Panc1 (cell line): Measurements from ENCODE around the gene ZNF554. TPM values are rescaled to one million over a fixed set of nuclear protein-coding genes. Genes with fewer than 3 reads are reported as not detected.

Experiments
- ATAC-seq: fragments of 200-7000 bp; cut with Tn5 transposase; 2 replicates; pipeline ENCODE4 v1.9.1; 2020; ENCODE audit warnings: mild to moderate bottlenecking, moderate library complexity
- BruUV-seq: library from RNA; stranded (reverse); fragments of 400-500 nt; replicated peaks from 2 replicates; lab custom pipeline; 2021; lab: Mats Ljungman, UMichigan
- CTCF ChIA-PET: fragments of 300-600 bp; sonication (Branson Sonifier 250); formaldehyde crosslinking; loops from one replicate; lab custom pipeline; 2022; ENCODE audit warnings: antibody characterized with exemption; lab: Charles Lee
- POLR2A ChIA-PET: fragments of 300-600 bp; sonication (Branson Sonifier 250); formaldehyde crosslinking; loops from one replicate; lab custom pipeline; 2022; ENCODE audit warnings: antibody characterized with exemption; lab: Charles Lee
- DNase-seq: peaks from one replicate; pipeline ENCODE4 v3.0.0-alpha.2; 2010; ENCODE audit warnings: low read depth, low spot score
- H3K27ac ChIP-seq: 2 replicates; pipeline ENCODE4 v1.5.1; 2011; ENCODE audit warnings: mild to moderate bottlenecking, low read length, inconsistent platforms
- H3K27me3 ChIP-seq: fragments of 200-500 bp; sonication (Bioruptor generic); 2 replicates; pipeline ENCODE4 v1.6.0; 2014; ENCODE audit warnings: low read length, inconsistent platforms; ENCODE audit not compliant: control insufficient read depth, insufficient read depth
- H3K36me3 ChIP-seq: fragments of 200-500 bp; sonication (Bioruptor generic); 2 replicates; pipeline ENCODE4 v1.5.1; 2014; ENCODE audit warnings: inconsistent platforms, mild to moderate bottlenecking, low read length, moderate library complexity; ENCODE audit not compliant: control insufficient read depth, insufficient read depth
- H3K4me1 ChIP-seq: 2 replicates; pipeline ENCODE4 v1.5.1; 2011; ENCODE audit warnings: inconsistent platforms, mild to moderate bottlenecking, low read length, moderate library complexity; ENCODE audit not compliant: control insufficient read depth, insufficient read depth
- H3K4me3 ChIP-seq, 2 experiments: 2 replicates each; pipeline ENCODE4 v1.5.1; 2011 to 2012; ENCODE audit warnings: low read depth in 2 of 2, low read length in 2 of 2, mild to moderate bottlenecking in 2 of 2, inconsistent platforms in 1 of 2, moderate library complexity in 1 of 2
- H3K9me3 ChIP-seq: fragments of 200-500 bp; sonication (Bioruptor generic); 2 replicates; pipeline ENCODE4 v1.5.1; 2014; ENCODE audit warnings: low read depth, mild to moderate bottlenecking, inconsistent platforms, low read length, moderate library complexity; ENCODE audit not compliant: control insufficient read depth, insufficient read depth
- POLR2AphosphoS5 ChIP-seq: IDR thresholded peaks from 2 replicates; pipeline ENCODE4 v1.6.1; 2012; ENCODE audit warnings: mild to moderate bottlenecking, low read depth, low read length, moderate library complexity
- SIN3A ChIP-seq: IDR thresholded peaks from 2 replicates; pipeline ENCODE4 v1.6.1; 2012; ENCODE audit warnings: low read depth, mild to moderate bottlenecking, low read length, moderate library complexity, borderline replicate concordance; ENCODE audit not compliant: insufficient read depth
- TCF7L2 ChIP-seq: IDR thresholded peaks from 2 replicates; pipeline ENCODE4 v1.6.1; 2011; ENCODE audit warnings: mild to moderate bottlenecking, low read depth, low read length, inconsistent platforms
- in situ Hi-C: cut with HindIII; loops from 2 replicates; pipeline ENCODE4 v1.10.0; 2016; ENCODE audit warnings: low sequenced_read_pairs, low pct_unique_long_range_greater_than_20kb
- intact Hi-C: fragments of 100-400 bp; cut with micrococcal nuclease; formaldehyde crosslinking; loops from one replicate; pipeline ENCODE4 v1.10.0; 2022; ENCODE audit not compliant: unreplicated experiment
- total RNA-seq: library from RNA; stranded (reverse); gene quantifications from one replicate; pipeline ENCODE4 v1.2.1, GENCODE V29; 2021; ENCODE audit not compliant: unreplicated experiment
- TF ChIP-seq, protein P1 (sequence below): fragments of 450-650 bp; IDR thresholded peaks from 2 replicates; pipeline ENCODE4 v1.5.1; 2017; ENCODE audit warnings: mild to moderate bottlenecking
- TF ChIP-seq, protein P2 (sequence below), 2 experiments: IDR thresholded peaks; 2 replicates each; pipeline ENCODE4 v1.6.1; 2011 to 2012; ENCODE audit warnings: low read depth in 2 of 2, control low read depth in 1 of 2, low read length in 1 of 2, mild to moderate bottlenecking in 1 of 2, moderate library complexity in 1 of 2; ENCODE audit not compliant: insufficient read depth in 1 of 2

Gene ZNF554
- total RNA-seq, 1 experiment from 2014 or later, result 1.5 TPM

DNA sequence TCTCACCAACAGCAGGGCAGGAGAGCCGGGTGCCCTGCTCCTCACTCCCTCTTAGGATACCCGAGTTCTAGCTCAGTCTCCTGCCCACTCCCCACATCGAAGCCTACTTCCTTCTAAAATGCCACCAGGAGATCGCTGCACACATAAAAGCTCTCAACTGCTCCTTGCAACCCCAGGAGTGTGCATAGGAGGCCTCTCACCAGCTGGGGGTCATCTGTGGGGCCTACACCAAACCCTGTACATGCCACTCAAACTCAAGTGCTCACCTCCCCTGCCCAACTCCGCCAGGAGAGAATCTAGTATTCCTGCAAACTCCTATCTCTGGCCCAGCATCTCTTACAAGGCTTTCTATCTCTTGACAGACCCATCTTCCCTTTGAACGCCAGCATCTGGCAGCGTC is 39.4 kb upstream of the ZNF554 start:
- BruUV-seq, result no TSS peak
- H3K4me3 ChIP-seq, result no peak overlapping the region
- H3K36me3 ChIP-seq, result peaks cover 5% of the 10 kb centered on the region; the same call in 1 of the 2 replicates
- CTCF ChIA-PET, result no interaction called here
- no peak for TF ChIP-seq POLR2AphosphoS5
- TF ChIP-seq SIN3A, result no peak
- TF ChIP-seq, protein P1, sequence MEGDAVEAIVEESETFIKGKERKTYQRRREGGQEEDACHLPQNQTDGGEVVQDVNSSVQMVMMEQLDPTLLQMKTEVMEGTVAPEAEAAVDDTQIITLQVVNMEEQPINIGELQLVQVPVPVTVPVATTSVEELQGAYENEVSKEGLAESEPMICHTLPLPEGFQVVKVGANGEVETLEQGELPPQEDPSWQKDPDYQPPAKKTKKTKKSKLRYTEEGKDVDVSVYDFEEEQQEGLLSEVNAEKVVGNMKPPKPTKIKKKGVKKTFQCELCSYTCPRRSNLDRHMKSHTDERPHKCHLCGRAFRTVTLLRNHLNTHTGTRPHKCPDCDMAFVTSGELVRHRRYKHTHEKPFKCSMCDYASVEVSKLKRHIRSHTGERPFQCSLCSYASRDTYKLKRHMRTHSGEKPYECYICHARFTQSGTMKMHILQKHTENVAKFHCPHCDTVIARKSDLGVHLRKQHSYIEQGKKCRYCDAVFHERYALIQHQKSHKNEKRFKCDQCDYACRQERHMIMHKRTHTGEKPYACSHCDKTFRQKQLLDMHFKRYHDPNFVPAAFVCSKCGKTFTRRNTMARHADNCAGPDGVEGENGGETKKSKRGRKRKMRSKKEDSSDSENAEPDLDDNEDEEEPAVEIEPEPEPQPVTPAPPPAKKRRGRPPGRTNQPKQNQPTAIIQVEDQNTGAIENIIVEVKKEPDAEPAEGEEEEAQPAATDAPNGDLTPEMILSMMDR, result no peak
- no peak for TF ChIP-seq TCF7L2
- TF ChIP-seq, protein P2, sequence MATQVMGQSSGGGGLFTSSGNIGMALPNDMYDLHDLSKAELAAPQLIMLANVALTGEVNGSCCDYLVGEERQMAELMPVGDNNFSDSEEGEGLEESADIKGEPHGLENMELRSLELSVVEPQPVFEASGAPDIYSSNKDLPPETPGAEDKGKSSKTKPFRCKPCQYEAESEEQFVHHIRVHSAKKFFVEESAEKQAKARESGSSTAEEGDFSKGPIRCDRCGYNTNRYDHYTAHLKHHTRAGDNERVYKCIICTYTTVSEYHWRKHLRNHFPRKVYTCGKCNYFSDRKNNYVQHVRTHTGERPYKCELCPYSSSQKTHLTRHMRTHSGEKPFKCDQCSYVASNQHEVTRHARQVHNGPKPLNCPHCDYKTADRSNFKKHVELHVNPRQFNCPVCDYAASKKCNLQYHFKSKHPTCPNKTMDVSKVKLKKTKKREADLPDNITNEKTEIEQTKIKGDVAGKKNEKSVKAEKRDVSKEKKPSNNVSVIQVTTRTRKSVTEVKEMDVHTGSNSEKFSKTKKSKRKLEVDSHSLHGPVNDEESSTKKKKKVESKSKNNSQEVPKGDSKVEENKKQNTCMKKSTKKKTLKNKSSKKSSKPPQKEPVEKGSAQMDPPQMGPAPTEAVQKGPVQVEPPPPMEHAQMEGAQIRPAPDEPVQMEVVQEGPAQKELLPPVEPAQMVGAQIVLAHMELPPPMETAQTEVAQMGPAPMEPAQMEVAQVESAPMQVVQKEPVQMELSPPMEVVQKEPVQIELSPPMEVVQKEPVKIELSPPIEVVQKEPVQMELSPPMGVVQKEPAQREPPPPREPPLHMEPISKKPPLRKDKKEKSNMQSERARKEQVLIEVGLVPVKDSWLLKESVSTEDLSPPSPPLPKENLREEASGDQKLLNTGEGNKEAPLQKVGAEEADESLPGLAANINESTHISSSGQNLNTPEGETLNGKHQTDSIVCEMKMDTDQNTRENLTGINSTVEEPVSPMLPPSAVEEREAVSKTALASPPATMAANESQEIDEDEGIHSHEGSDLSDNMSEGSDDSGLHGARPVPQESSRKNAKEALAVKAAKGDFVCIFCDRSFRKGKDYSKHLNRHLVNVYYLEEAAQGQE (IDR thresholded peaks at IDR 0.05; ENCODE audit: insufficient read depth in 1 of 2, low read depth in 2 of 2, low read length in 1 of 2), result no peak
- intact Hi-C loops (no loop called here), in situ Hi-C loops (no loop called here)
- POLR2A ChIA-PET, result no interaction called here
- no peaks in the 10 kb centered on the region for H3K9me3 ChIP-seq
- no peak for ATAC-seq
- no peak overlapping the region for H3K27ac ChIP-seq
- H3K4me1 ChIP-seq, result peaks cover 12% of the 10 kb centered on the region
- DNase-seq, result no peak
- H3K27me3 ChIP-seq, result no peaks in the 10 kb centered on the region

DNA sequence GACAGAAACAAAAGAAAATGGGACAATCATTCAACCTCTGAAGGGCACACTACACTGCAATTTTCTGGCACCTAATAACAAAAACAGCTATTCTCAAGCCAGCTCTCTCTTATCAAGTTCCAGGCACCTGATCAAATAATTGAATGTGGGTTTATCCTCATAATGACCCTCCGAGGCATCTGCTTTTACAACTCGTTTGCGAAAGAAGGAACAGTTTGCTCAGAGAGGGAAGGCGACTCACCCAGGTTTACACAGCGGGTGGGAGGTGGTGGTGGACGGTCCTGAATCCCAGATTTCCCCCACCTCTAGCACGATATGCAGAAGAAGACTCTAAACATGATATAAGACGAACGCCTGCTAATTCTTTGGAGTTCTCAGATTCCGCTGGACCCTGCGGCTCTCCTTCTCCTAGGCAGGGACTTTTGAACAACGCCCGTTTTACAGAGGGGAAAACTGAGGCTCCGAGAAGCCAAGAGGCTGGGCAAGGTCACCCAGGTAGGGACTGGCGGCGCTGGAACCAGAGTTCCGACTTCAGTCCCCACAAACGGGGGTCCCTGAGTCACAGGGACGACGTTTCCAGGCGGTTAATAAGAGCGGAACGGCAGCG is 37.2 kb upstream of the ZNF554 start:
- Histone ChIP-seq H3K4me3 (peak overlapping the region; percentile 96 to 97), H3K36me3 (peaks cover 9% of the 10 kb centered on the region), H3K27ac (peak overlapping the region; percentile 90), H3K4me1 (peaks cover 12% of the 10 kb centered on the region), H3K9me3 (no peaks in the 10 kb centered on the region), H3K27me3 (no peaks in the 10 kb centered on the region)
- intact Hi-C loops (no loop called here), in situ Hi-C loops (no loop called here)
- no peak for ATAC-seq
- no peak for DNase-seq
- BruUV-seq, result TSS peak; percentile 85
- ChIA-PET CTCF (no interaction called here), POLR2A (interaction anchor here (0.6 kb wide), 1 partner anchor 91 kb away, joined by 6 read pairs; no protein-coding TSS in a partner anchor)
- TF ChIP-seq TCF7L2, result no peak
- TF ChIP-seq, protein P2 (IDR thresholded peaks at IDR 0.05; ENCODE audit: insufficient read depth in 1 of 2, low read depth in 2 of 2, low read length in 1 of 2), result no peak
- TF ChIP-seq, protein P1, result no peak
- no peak for TF ChIP-seq POLR2AphosphoS5
- no peak for TF ChIP-seq SIN3A
